Panc1 (cell line): ENCODE results near the gene GPRIN3. TPM values are rescaled to one million over a fixed set of nuclear protein-coding genes. Genes with fewer than 3 reads are reported as not detected.

Source experiments
- ATAC-seq: fragments of 200-7000 bp; cut with Tn5 transposase; 2 replicates; pipeline ENCODE4 v1.9.1; 2020; ENCODE audit warnings: mild to moderate bottlenecking, moderate library complexity
- BruUV-seq: library from RNA; stranded (reverse); fragments of 400-500 nt; replicated peaks from 2 replicates; lab custom pipeline; 2021; lab: Mats Ljungman, UMichigan
- CTCF ChIA-PET: fragments of 300-600 bp; sonication (Branson Sonifier 250); formaldehyde crosslinking; loops from one replicate; lab custom pipeline; 2022; ENCODE audit warnings: antibody characterized with exemption; lab: Charles Lee
- POLR2A ChIA-PET: fragments of 300-600 bp; sonication (Branson Sonifier 250); formaldehyde crosslinking; loops from one replicate; lab custom pipeline; 2022; ENCODE audit warnings: antibody characterized with exemption; lab: Charles Lee
- DNase-seq: peaks from one replicate; pipeline ENCODE4 v3.0.0-alpha.2; 2010; ENCODE audit warnings: low read depth, low spot score
- H3K27ac ChIP-seq: 2 replicates; pipeline ENCODE4 v1.5.1; 2011; ENCODE audit warnings: mild to moderate bottlenecking, low read length, inconsistent platforms
- H3K27me3 ChIP-seq: fragments of 200-500 bp; sonication (Bioruptor generic); 2 replicates; pipeline ENCODE4 v1.6.0; 2014; ENCODE audit warnings: low read length, inconsistent platforms; ENCODE audit not compliant: control insufficient read depth, insufficient read depth
- H3K36me3 ChIP-seq: fragments of 200-500 bp; sonication (Bioruptor generic); 2 replicates; pipeline ENCODE4 v1.5.1; 2014; ENCODE audit warnings: inconsistent platforms, mild to moderate bottlenecking, low read length, moderate library complexity; ENCODE audit not compliant: control insufficient read depth, insufficient read depth
- H3K4me1 ChIP-seq: 2 replicates; pipeline ENCODE4 v1.5.1; 2011; ENCODE audit warnings: inconsistent platforms, mild to moderate bottlenecking, low read length, moderate library complexity; ENCODE audit not compliant: control insufficient read depth, insufficient read depth
- H3K4me3 ChIP-seq, 2 experiments: 2 replicates each; pipeline ENCODE4 v1.5.1; 2011 to 2012; ENCODE audit warnings: low read depth in 2 of 2, low read length in 2 of 2, mild to moderate bottlenecking in 2 of 2, inconsistent platforms in 1 of 2, moderate library complexity in 1 of 2
- H3K9me3 ChIP-seq: fragments of 200-500 bp; sonication (Bioruptor generic); 2 replicates; pipeline ENCODE4 v1.5.1; 2014; ENCODE audit warnings: low read depth, mild to moderate bottlenecking, inconsistent platforms, low read length, moderate library complexity; ENCODE audit not compliant: control insufficient read depth, insufficient read depth
- POLR2AphosphoS5 ChIP-seq: IDR thresholded peaks from 2 replicates; pipeline ENCODE4 v1.6.1; 2012; ENCODE audit warnings: mild to moderate bottlenecking, low read depth, low read length, moderate library complexity
- SIN3A ChIP-seq: IDR thresholded peaks from 2 replicates; pipeline ENCODE4 v1.6.1; 2012; ENCODE audit warnings: low read depth, mild to moderate bottlenecking, low read length, moderate library complexity, borderline replicate concordance; ENCODE audit not compliant: insufficient read depth
- TCF7L2 ChIP-seq: IDR thresholded peaks from 2 replicates; pipeline ENCODE4 v1.6.1; 2011; ENCODE audit warnings: mild to moderate bottlenecking, low read depth, low read length, inconsistent platforms
- in situ Hi-C: cut with HindIII; loops from 2 replicates; pipeline ENCODE4 v1.10.0; 2016; ENCODE audit warnings: low sequenced_read_pairs, low pct_unique_long_range_greater_than_20kb
- intact Hi-C: fragments of 100-400 bp; cut with micrococcal nuclease; formaldehyde crosslinking; loops from one replicate; pipeline ENCODE4 v1.10.0; 2022; ENCODE audit not compliant: unreplicated experiment
- total RNA-seq: library from RNA; stranded (reverse); gene quantifications from one replicate; pipeline ENCODE4 v1.2.1, GENCODE V29; 2021; ENCODE audit not compliant: unreplicated experiment
- TF ChIP-seq, protein P1 (sequence below): fragments of 450-650 bp; IDR thresholded peaks from 2 replicates; pipeline ENCODE4 v1.5.1; 2017; ENCODE audit warnings: mild to moderate bottlenecking
- TF ChIP-seq, protein P2 (sequence below), 2 experiments: IDR thresholded peaks; 2 replicates each; pipeline ENCODE4 v1.6.1; 2011 to 2012; ENCODE audit warnings: low read depth in 2 of 2, control low read depth in 1 of 2, low read length in 1 of 2, mild to moderate bottlenecking in 1 of 2, moderate library complexity in 1 of 2; ENCODE audit not compliant: insufficient read depth in 1 of 2

Gene GPRIN3
- total RNA-seq, 1 experiment from 2014 or later = 0.03 TPM

DNA sequence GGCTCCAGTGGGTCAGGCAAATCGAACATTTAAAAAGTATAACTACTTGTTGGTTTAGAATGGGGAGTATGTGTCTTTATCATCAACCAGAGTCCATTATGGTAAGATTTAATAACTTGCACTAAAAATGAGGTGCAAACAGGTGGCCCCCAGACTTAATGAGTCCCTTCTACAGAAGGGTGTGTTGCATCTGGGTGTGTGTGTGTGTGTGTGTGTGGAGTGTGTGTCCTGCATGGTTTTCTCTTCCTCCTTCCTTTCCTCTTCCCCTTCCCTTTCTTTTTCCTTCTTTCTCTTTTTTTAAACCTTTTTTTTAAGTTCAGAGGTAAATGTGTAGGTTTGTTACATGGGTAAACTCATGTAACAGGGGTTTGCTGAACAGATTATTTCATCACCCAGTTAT, 53.7 kb downstream of the GPRIN3 start:
- no peak for DNase-seq
- BruUV-seq = no TSS peak
- intact Hi-C loops = no loop called here
- no peak overlapping the region for H3K27ac ChIP-seq
- in situ Hi-C loops = no loop called here
- H3K4me3 ChIP-seq = no peak overlapping the region
- H3K4me1 ChIP-seq = no peaks in the 10 kb centered on the region
- ATAC-seq = no peak
- H3K27me3 ChIP-seq = no peaks in the 10 kb centered on the region
- CTCF ChIA-PET = no interaction called here
- POLR2A ChIA-PET = no interaction called here
- H3K36me3 ChIP-seq = no peaks in the 10 kb centered on the region
- H3K9me3 ChIP-seq = no peaks in the 10 kb centered on the region
- TF ChIP-seq, protein P1, sequence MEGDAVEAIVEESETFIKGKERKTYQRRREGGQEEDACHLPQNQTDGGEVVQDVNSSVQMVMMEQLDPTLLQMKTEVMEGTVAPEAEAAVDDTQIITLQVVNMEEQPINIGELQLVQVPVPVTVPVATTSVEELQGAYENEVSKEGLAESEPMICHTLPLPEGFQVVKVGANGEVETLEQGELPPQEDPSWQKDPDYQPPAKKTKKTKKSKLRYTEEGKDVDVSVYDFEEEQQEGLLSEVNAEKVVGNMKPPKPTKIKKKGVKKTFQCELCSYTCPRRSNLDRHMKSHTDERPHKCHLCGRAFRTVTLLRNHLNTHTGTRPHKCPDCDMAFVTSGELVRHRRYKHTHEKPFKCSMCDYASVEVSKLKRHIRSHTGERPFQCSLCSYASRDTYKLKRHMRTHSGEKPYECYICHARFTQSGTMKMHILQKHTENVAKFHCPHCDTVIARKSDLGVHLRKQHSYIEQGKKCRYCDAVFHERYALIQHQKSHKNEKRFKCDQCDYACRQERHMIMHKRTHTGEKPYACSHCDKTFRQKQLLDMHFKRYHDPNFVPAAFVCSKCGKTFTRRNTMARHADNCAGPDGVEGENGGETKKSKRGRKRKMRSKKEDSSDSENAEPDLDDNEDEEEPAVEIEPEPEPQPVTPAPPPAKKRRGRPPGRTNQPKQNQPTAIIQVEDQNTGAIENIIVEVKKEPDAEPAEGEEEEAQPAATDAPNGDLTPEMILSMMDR = no peak
- TF ChIP-seq SIN3A = no peak
- TF ChIP-seq, protein P2, sequence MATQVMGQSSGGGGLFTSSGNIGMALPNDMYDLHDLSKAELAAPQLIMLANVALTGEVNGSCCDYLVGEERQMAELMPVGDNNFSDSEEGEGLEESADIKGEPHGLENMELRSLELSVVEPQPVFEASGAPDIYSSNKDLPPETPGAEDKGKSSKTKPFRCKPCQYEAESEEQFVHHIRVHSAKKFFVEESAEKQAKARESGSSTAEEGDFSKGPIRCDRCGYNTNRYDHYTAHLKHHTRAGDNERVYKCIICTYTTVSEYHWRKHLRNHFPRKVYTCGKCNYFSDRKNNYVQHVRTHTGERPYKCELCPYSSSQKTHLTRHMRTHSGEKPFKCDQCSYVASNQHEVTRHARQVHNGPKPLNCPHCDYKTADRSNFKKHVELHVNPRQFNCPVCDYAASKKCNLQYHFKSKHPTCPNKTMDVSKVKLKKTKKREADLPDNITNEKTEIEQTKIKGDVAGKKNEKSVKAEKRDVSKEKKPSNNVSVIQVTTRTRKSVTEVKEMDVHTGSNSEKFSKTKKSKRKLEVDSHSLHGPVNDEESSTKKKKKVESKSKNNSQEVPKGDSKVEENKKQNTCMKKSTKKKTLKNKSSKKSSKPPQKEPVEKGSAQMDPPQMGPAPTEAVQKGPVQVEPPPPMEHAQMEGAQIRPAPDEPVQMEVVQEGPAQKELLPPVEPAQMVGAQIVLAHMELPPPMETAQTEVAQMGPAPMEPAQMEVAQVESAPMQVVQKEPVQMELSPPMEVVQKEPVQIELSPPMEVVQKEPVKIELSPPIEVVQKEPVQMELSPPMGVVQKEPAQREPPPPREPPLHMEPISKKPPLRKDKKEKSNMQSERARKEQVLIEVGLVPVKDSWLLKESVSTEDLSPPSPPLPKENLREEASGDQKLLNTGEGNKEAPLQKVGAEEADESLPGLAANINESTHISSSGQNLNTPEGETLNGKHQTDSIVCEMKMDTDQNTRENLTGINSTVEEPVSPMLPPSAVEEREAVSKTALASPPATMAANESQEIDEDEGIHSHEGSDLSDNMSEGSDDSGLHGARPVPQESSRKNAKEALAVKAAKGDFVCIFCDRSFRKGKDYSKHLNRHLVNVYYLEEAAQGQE (IDR thresholded peaks at IDR 0.05; ENCODE audit: insufficient read depth in 1 of 2, low read depth in 2 of 2, low read length in 1 of 2) = no peak
- no peak for TF ChIP-seq POLR2AphosphoS5
- no peak for TF ChIP-seq TCF7L2

DNA sequence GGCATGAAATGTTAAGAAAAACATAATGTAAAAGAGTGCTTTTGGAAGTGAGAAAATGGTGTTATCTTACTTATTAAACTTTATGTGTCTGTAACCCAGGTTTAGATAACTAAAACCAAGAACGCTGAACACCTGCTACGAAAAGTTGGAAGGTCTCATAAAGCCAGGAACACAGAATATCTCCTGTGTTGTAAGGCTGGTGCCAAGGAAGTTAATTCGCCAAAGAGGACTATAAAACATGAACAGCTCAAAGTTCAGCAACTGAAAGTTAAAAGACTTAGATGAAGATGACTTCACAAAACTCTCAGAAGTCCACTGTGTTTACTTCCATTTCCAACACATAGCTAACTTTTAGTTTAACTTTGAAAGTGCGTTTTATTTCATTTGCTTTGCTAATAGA, 54.3 kb downstream of the GPRIN3 start:
- Histone ChIP-seq H3K36me3 (no peaks in the 10 kb centered on the region), H3K27ac (no peak overlapping the region), H3K27me3 (no peaks in the 10 kb centered on the region), H3K4me3 (no peak overlapping the region), H3K9me3 (no peaks in the 10 kb centered on the region), H3K4me1 (no peaks in the 10 kb centered on the region)
- CTCF ChIA-PET = no interaction called here
- TF ChIP-seq, protein P1 = no peak
- TF ChIP-seq TCF7L2 = no peak
- no peak for TF ChIP-seq SIN3A
- TF ChIP-seq POLR2AphosphoS5 = no peak
- TF ChIP-seq, protein P2 (IDR thresholded peaks at IDR 0.05; ENCODE audit: insufficient read depth in 1 of 2, low read depth in 2 of 2, low read length in 1 of 2) = no peak
- in situ Hi-C loops = no loop called here
- POLR2A ChIA-PET = interaction anchor here (0.6 kb wide), 1 partner anchor 241 kb away, joined by 3 read pairs; no protein-coding TSS in a partner anchor
- DNase-seq (no peak), ATAC-seq (no peak)
- intact Hi-C loops = no loop called here
- BruUV-seq = no TSS peak
